NCI-H446 (cell line): ENCODE results near the gene ERV3-1.
"Not testable (repeated sequence)": the region's sequence is repeated elsewhere in the genome, so short reads cannot be mapped to it uniquely, and the experiment has no call there.

Source experiments
- DNase-seq, 2 experiments: peaks; one replicate each; lab custom pipeline; 2025; lab: John Stamatoyannopoulos, UW

ERV3-1 gene

GRCh38 chr7:64944667-64945502 lies 61.6 kb downstream of the ERV3-1 start:
- not testable (repeated sequence) for DNase-seq
